A673 (cell line): ENCODE measurements around the gene SELE. TPM values are rescaled to one million over a fixed set of nuclear protein-coding genes. Genes with fewer than 3 reads are reported as not detected.
A peak's percentile ranks its signal among the peaks of the same experiment; 100 is the strongest.

Experiments used
- BruUV-seq: library from RNA; stranded (reverse); fragments of 400-500 nt; replicated peaks from 2 replicates; lab custom pipeline; 2021; lab: Mats Ljungman, UMichigan
- CTCF ChIA-PET: fragments of 300-600 bp; sonication (Branson Sonifier 250); formaldehyde crosslinking; loops from one replicate; lab custom pipeline; 2022; ENCODE audit warnings: antibody characterized with exemption; lab: Charles Lee
- POLR2A ChIA-PET: fragments of 300-600 bp; sonication (Branson Sonifier 250); formaldehyde crosslinking; loops from one replicate; lab custom pipeline; 2022; ENCODE audit warnings: antibody characterized with exemption; ENCODE audit not compliant: low non-redundant PET; lab: Charles Lee
- DNase-seq: peaks from one replicate; pipeline ENCODE4 v3.0.0-alpha.2; 2015; ENCODE audit warnings: low spot score
- H3K27ac ChIP-seq: fragments of 200-600 bp; sonication (generic); 2 replicates; pipeline ENCODE4 v1.5.1; 2016; ENCODE audit warnings: mixed run types, low read depth, mild to moderate bottlenecking, mixed read lengths, antibody characterized with exemption, low read length; ENCODE audit not compliant: poor library complexity, severe bottlenecking
- H3K27me3 ChIP-seq: fragments of 200-600 bp; sonication (generic); replicated peaks from 2 replicates; pipeline ENCODE4 v1.6.1; 2017; ENCODE audit warnings: mixed run types, low read depth, mild to moderate bottlenecking, mixed read lengths, antibody characterized with exemption, low read length; ENCODE audit not compliant: insufficient read depth, poor library complexity
- H3K36me3 ChIP-seq: fragments of 200-600 bp; sonication (generic); 2 replicates; pipeline ENCODE4 v1.6.1; 2016; ENCODE audit warnings: mixed run types, mild to moderate bottlenecking, mixed read lengths, antibody characterized with exemption, low read length; ENCODE audit not compliant: insufficient read depth, poor library complexity, severe bottlenecking
- H3K4me1 ChIP-seq: fragments of 200-600 bp; sonication (generic); 2 replicates; pipeline ENCODE4 v1.6.1; 2017; ENCODE audit warnings: mixed run types, mild to moderate bottlenecking, mixed read lengths, antibody characterized with exemption, low read length; ENCODE audit not compliant: insufficient read depth, poor library complexity, severe bottlenecking
- H3K4me3 ChIP-seq: fragments of 200-600 bp; sonication (generic); 2 replicates; pipeline ENCODE4 v1.5.1; 2016; ENCODE audit warnings: low read depth, mixed run types, mild to moderate bottlenecking, mixed read lengths, low read length; ENCODE audit not compliant: poor library complexity, severe bottlenecking
- H3K9me3 ChIP-seq: fragments of 200-600 bp; sonication (generic); 2 replicates; pipeline ENCODE4 v1.6.1; 2016; ENCODE audit warnings: mixed run types, low read depth, mild to moderate bottlenecking, mixed read lengths, antibody characterized with exemption, low read length; ENCODE audit not compliant: poor library complexity, severe bottlenecking
- CTCF ChIP-seq: fragments of 300-800, 200-600 bp; sonication (generic); conservative IDR thresholded peaks from 2 replicates; pipeline ENCODE4 v1.5.1; 2017; ENCODE audit warnings: low read depth, mild to moderate bottlenecking, antibody characterized with exemption, low read length, moderate library complexity, mixed read lengths
- EZH2 ChIP-seq: fragments of 200-600 bp; sonication (generic); IDR thresholded peaks from 2 replicates; pipeline ENCODE4 v1.6.1; 2017; ENCODE audit warnings: borderline replicate concordance, low read depth, mild to moderate bottlenecking, mixed read lengths, antibody characterized with exemption, low read length; ENCODE audit not compliant: poor library complexity, severe bottlenecking
- intact Hi-C: fragments of 100-400 bp; cut with micrococcal nuclease; formaldehyde crosslinking; loops from one replicate; pipeline ENCODE4 v1.10.0; 2022; ENCODE audit not compliant: unreplicated experiment
- total RNA-seq: library from RNA; stranded (reverse); gene quantifications from 2 replicates; pipeline ENCODE4 v1.2.3, GENCODE V29; 2021

Gene SELE
- total RNA-seq, 1 experiment from 2014 or later: not detected

GRCh38 chr1:169779150-169779549, 45.3 kb upstream of the SELE start:
- TF ChIP-seq EZH2: no peak
- TF ChIP-seq CTCF: no peak
- BruUV-seq: no TSS peak
- H3K4me1 ChIP-seq: no peaks in the 10 kb centered on the region
- peaks cover 14% of the 10 kb centered on the region for H3K27me3 ChIP-seq
- POLR2A ChIA-PET: no interaction called here
- no peaks in the 10 kb centered on the region for H3K36me3 ChIP-seq
- no peak overlapping the region for H3K27ac ChIP-seq
- intact Hi-C loops: no loop called here
- H3K4me3 ChIP-seq: no peak overlapping the region
- DNase-seq: peak; percentile 4
- H3K9me3 ChIP-seq: no peaks in the 10 kb centered on the region
- CTCF ChIA-PET: no interaction called here

GRCh38 chr1:169776440-169776839, 42.6 kb upstream of the SELE start:
- Histone ChIP-seq H3K27ac (no peak overlapping the region), H3K36me3 (no peaks in the 10 kb centered on the region), H3K27me3 (no peaks in the 10 kb centered on the region), H3K4me3 (no peak overlapping the region), H3K4me1 (no peaks in the 10 kb centered on the region), H3K9me3 (no peaks in the 10 kb centered on the region)
- ChIA-PET CTCF (no interaction called here), POLR2A (no interaction called here)
- no TSS peak for BruUV-seq
- TF ChIP-seq CTCF: no peak
- TF ChIP-seq EZH2: no peak
- DNase-seq: peak; percentile 22
- intact Hi-C loops: no loop called here

- no peaks in the 10 kb centered on the region for H3K27me3 ChIP-seq
- CTCF ChIA-PET: no interaction called here
- BruUV-seq: no TSS peak
Measured at GRCh38 chr1:169768161-169768560, 34.3 kb upstream of the SELE start.

More at GRCh38 chr1:169768161-169768560, 34.3 kb upstream of the SELE start:
- no peaks in the 10 kb centered on the region for H3K4me1 ChIP-seq
- no peaks in the 10 kb centered on the region for H3K36me3 ChIP-seq
- H3K9me3 ChIP-seq: no peaks in the 10 kb centered on the region
- intact Hi-C loops: no loop called here
- no peak overlapping the region for H3K27ac ChIP-seq
- TF ChIP-seq EZH2: no peak
- no peak for TF ChIP-seq CTCF
- no peak overlapping the region for H3K4me3 ChIP-seq
- POLR2A ChIA-PET: no interaction called here
- DNase-seq: no peak
